GM18873 (cell line): ENCODE data around the gene KCNQ1OT1.

ENCODE experiments used
- ATAC-seq: cut with Tn5 transposase; IDR thresholded peaks from one replicate; pipeline ENCODE4 v1.9.1; 2021; ENCODE audit warnings: mild to moderate bottlenecking, moderate library complexity, moderate number of reproducible peaks; ENCODE audit not compliant: unreplicated experiment, low FRiP score

KCNQ1OT1 gene

DNA sequence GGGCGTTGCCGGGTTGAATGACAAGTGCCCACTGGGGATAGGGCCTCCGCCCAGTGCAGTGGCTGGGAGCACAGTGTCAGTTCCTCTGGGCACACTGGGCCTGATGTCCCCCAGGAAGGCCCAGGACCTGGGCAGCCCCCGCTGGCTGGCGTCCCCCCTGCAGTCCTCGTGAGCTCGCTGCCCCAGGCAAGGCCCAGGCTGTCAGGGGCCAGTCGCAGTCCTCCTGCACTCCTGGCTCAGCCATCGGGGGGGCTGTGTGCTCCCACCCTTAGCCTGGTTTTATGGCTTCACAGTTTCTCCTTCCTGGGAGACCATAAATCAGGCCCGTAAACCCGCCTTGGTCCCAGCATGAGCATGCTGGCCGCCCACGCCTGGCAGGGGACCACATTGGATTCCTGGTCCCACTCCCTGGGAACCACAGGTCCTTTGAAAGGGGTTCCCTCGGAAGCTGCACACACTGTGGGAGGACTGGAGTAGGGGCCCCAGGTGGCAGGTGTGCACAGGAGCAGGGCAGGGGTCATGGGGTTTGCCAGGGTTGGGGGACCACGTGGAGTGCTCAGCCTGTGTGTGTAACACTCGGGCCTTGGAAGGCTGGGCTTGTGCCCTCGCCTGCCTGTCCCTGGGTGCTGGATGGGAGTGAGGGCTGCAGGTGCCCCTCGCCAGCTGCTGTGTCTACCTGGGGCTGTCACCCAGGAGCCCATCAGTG, 113.6 kb downstream of the KCNQ1OT1 start:
- ATAC-seq: no peak

DNA sequence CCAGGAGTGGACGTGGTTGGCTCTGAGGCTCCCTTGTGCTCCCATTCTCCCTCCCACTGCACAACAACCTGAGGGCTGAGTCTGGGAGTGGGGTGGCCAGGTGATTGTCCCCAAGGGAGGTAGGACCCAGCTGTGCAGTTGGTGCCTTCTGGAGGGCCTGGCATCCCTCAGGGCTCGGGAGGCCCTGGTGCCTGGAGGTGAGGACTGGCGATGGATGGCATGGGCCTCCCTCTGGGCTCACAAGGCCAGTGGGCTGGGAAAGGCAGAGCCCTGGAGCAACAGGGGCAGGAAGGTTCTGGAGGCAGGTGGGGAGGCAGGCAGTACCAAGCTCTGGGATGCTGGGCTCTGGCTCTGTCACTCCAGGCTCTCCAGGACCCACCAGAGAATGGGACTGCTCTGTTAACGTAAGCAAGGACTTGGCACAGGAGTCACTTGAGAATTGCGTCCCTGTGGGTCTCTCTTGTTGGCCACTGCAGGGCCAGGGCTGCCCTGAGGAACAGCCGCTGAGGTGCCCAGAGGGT, 114.2 kb downstream of the KCNQ1OT1 start:
- ATAC-seq: no peak

DNA sequence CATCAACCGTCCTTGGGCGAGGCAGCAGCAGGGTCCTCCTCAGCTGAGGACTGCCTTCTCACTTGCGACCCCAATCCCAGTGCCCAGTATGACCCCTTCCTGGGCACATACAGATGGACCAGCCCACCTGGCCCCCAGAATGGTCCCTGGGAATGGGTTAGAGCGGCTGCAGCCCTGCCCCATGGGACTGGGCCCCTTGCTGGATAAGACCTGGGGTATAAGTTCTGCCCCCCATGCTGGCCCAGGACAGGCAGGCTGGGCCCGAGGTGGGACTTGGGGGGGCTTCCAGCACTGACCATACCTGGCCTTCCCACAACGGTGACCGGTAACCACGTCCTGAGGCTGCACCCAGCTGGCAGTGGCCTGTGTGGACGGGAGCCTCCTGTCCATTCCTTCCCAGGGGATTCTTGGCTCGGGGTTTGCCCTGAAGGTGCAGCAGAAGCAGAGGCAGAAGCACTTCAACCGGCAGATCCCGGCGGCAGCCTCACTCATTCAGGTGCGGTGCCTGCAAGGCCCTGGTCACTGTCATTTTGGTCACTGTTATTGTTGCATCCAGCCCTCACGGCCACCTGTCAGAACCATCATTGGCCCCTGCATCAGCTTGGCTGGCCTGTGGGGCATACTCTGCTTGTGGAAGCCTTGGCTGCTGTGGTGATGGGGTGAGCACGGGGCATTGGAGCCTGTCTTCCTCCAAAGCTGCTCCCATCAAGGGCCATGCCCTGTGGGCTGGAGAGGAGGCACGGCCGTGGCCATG, 114.8 kb downstream of the KCNQ1OT1 start:
- ATAC-seq: no peak

DNA sequence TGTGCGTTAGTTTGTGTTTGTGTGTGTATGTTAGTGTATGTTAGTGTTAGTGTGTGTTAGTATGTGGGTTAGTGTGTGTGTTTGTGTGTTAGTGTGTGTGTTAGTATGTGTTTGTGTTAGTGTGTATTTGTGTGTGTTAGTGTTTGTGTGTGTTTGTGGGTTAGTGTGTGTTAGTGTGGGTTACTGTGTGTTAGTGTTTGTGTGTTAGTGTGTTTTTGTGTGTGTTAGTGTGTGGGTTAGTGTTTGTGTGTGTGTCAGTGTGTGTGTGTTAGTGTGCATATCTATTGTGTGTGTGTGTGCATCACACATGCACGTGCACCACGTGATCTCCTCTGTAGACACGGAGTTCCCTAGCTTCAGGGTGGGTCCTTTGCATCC, 115.4 kb downstream of the KCNQ1OT1 start:
- no peak for ATAC-seq

DNA sequence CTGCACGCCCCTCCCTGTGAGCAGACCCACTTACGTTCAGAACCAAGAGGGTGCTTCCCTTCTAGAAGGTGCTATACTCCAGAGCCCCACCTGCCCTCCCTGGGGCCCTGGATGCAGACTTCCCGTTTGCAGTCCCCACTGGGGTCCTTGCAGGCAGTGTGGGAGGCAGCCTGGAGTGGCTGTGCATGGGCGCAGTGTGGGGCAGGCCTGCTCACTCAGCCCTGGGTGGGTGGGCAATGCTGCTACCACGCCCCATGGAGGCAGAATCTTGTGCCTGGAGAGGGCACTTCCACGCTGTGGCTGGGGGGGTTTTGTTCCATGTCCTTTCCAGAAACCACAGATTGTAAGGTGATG, 116.2 kb downstream of the KCNQ1OT1 start:
- no peak for ATAC-seq

DNA sequence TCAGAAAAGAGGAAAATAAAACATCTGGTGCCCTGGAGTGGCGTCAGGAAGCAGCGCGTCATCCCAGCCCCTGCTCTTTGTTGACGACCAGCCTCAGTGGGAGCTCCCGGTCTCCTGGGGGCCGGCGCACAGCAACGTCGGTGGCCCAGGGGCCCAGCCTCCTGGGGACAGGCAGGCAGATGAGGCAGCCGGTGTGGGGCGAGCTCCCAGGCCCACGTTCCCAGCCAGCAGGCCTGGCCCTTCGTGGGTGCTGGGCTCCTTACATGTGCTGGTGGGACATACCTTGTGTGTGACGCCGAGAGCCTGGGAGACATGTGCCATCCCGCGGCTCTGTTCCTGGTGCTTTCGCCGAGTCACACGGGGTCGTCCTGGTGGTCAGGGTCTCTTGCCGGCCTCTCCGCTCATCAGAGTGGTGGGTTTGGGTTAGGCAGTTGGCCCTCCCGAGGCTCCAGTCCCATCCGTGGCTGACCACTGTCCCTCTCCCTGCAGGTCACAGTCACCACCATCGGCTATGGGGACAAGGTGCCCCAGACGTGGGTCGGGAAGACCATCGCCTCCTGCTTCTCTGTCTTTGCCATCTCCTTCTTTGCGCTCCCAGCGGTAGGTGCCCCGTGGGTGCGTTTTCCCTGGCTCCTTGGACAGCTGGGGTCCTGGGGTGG, 116.7 kb downstream of the KCNQ1OT1 start:
- ATAC-seq: no peak

DNA sequence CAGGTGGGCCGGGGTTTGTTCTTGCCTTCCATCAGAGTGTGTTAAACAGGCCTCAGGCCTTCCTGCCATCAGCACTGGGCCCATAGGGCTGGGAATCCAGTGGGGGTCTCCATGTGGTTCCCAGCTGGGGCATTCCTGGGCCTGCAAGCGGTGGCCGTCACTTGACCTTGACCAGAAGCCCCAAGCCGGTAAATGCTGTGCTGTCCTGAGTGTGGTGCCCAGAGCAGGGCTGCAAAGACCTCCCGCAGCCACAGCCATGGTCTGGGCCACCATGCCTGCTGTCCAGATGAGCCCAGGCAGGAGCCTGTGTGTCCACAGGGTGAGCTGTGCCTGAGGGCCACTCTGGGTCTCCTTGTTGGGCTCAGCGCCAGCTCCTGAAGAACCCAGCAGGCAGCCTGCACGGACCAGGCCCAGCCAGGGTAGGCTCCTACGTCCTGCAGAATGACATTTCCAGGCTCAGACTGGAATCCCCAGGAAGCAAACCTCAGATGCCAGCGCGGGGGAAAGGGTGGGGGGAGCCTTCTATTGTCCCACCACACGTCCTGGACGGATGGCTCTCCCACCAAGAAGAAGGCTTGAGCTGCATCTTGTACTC, 117.3 kb downstream of the KCNQ1OT1 start:
- no peak for ATAC-seq

DNA sequence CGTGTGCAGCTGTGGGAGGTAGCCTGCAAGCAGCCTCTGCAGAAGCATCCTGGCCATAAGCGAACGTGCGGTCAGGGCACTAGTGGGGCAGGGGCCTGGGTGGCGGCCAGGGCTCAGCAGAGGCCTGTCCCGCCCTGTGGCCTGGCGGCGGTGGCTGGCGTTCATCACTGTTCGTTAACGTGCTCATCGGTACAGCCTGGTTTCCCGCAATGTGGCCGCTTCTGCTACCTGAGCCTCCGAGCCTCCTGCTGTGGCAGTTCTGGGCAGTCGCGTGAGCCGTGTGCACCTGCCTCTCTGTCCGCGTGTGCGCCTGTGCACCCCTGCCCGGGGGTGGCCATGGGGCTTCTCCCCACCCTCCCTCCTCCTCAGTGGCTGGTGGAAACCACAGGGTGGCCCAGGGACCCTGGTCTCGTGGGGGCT, 117.9 kb downstream of the KCNQ1OT1 start:
- ATAC-seq: no peak

DNA sequence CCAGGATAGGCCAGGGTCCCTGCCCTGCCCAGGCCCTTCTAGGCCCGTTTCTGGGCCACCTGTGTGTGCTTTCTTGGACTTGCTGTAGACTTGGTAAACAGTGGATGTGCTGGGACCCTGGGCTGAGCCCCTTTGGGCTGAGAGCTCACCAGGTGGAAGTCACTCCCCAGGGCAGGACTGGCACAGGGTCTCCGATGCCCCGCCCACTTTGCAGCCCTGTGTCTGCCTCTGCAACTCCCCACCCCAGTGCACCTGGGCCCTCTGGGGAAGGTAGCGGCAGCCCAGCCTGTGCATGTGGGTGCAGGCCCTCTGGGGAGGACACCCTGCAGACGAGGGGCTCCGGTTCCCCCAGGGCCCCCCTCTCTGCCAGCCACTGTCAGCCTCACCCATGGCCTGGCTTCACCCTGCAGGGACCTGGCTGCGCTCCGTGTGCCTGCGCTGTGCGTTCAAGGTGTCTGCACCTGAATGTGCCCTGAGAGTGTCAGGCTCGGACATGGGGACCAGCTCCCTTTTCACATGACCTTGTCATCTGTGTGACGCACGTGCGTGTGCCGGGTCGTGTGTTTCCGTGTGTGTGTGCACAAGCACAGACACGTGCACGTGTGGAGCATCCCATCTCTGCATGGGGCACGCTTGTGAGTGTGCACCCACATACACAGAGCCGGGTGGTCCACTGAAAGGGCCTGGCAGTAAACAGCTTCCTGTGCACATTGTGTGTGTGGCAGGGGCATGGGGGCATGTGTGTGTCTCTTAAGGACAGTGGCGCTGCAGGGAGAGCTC, 118.5 kb downstream of the KCNQ1OT1 start:
- ATAC-seq: no peak

DNA sequence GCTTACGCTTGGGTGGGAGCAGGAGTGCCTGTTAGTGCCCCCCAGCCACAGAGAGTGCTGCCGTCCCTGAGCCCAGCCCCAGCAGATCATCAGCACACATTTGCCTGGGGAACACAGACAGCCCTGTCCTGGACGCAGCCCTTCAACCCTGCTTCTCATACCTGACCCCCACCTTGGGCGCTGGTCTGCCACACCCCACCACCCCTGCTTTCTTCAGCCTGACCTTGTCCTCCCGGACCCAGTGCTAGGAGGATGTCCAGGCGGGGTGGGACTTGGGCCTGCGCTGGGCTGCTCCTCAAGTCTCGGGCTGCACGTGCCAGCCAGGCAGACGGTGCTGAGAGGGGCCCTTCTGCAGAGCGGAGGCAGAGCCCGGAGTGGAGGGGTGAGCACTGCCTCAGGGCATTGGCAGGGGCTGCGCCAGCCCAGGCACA, 119.2 kb downstream of the KCNQ1OT1 start:
- no peak for ATAC-seq

DNA sequence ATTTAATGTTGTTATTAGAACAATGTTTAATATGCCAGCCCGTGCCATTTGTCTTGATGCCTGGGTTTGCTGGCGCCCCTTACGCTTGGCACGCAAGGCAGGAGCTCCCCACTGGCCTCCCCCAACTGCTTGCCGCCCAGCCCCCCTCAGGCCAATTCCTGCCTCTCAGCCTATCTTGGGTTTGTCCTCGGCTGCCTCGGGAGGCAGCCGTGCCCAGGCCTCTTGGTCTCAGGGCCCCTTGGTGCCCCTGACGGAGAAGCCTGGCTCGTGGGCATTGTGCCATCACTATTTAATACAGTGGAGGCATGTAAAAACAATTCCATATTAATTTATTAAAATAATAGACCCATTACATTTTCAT, 119.8 kb downstream of the KCNQ1OT1 start:
- no peak for ATAC-seq

DNA sequence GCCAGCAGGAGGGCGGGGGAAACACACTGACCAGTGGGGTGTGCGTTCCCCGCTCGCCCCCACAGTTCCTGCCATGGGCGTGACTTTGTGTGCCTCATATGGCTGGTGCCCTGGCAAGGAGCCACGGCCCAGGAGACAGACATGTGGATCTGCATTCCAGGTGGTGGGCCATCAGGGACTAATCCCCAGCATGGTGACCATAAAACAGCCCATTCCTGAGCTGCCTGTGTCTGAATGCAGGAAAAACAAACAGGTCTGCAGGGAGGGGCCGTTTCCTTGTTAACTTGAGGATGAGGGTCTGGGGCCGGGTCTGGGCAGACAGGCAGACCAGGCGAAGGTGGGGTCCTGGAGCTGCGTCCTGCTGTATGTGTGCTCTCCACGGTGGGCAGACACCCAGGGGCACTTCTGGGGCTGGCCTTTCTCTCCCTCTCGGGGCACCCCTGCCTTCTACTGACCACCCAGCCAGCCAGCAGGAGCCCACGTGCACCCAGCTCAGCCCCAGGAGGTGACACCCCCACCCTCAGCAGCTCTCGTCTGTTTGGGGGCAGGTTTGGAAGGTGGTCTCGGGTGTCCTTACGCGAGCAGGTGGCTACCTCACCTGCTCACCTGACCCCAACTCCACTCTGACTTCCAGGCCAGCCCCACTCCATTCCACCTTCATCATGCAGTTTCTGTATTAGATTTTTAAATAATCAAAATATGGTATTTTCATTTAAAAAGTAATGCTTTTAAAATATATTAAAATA, 120.3 kb downstream of the KCNQ1OT1 start:
- no peak for ATAC-seq

DNA sequence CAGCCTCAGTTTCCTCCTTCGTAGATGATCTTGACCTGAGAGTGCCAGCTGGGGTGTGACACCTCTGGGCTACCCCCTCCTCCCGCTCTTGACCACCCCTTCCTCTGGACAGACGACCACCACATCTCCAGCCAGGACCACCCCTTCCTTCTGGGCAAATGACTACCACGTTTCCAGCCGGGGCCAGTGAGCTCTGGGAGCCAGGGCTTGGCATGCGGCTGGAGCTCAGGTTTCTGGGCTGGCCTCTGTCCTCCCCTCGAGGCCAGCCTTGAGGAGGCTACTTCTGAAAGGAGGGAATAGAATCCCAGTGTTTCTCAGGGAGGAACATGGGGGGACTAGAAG, 120.9 kb downstream of the KCNQ1OT1 start:
- ATAC-seq: no peak

DNA sequence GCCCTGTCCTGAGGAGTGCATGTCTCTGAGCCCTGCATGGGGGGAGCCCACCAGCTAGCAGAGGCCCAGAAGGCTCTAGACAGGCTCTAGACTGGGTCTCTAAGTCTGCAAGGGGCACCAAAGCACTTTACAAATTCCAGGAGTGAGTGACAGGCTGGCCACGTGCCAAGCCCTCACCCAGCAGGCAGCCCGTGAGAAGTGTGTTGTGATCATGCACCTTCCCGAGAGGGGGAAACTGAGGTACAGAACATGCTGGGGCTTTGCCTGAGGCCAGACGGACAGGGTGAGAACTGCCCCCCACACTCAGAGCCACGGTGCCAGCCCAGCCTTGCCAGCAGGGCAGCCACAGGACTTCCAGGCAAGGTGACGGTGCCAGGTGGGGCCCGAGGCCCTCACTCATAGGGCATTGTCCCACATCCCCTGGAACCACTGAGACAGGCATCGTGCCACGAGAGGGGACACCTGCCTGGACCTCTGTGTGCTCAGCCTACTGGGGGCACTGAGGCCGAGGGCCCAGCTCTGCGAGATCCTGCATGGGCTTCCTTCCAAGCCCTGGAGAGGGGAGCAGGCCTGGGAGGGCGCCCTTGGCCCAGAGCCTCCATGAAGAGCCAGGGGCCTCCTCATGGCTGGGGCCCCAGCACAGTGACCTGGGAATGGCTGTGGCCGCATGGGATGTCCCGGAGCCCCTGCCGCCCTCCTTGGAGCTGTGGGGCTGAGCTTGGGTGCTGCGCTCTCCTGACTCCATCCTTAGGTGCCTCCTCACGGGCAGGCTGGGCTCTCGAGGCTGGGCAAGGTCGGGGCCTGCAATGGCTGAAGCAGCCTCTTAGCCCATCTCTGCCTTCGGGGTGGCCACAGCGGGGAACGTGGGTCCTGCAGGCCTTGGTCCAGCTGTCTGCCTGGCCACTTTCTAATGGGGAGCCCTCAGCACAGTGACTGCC, 121.5 kb downstream of the KCNQ1OT1 start:
- no peak for ATAC-seq

DNA sequence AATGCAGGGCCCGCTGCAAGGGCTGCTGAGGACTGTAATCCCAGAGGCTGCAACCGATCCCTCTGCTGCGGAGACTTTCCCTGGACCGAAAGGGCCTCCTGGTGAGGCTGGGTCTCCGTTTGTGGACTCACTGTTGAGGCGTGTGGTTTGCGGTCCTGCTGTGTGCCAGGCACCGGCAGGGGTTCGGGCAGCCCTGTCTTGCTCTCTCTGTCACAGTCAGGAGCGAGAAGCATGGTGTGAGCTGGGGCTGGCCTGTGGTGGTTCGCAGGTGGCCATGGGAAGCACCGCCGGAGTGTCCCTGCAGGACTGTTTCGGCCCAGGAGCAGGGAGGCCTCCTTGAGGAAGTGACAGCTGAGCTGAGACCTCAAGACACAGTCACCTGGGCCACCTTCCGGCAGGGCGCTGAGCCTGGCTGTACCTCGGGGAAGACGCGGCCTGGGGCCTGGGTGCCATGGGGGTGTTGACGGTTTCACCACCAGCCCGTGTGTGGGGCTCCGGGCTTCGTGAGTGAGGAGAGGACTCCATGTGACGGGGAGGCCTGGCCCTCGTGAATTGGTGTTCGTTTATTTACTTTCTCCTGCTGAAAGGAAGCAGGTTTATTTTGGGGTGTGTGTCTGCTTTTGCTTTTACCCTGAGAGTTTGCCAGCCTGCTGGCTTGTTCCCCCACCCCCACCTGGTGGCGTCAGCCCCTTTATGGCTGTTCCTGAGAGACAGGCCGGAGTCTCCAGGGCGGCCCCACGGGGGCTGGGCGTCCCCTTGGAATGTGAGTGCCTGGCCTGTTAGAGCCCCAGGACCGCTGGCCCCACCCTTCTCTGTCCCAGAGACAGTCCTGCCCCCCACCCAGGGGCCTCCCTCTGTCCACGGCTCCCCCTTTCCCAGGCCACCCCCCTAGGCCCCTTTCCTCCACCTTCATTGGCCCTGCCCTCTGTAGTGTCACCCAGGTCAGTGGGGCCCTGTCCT, 122.5 kb downstream of the KCNQ1OT1 start:
- ATAC-seq: no peak

DNA sequence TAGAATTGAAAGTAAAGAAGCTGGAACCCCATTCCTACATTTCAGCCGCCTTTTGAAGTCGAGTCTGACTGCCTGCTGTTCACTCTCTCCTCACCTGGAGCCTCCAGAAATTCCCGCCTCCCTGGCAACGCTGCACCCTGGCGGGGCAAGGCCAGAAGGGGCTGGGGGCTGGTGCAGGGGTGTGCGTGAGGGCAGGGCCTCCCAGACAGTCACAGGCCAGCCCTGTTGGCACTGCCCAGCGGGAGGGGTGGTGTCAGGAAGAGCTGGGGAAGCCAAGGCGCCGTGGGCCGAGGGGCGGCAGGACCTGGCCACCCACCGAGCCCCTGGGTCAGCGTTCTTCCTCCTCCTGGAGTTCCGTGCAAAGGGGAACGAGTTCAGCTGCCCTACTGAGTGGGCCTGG, 123.2 kb downstream of the KCNQ1OT1 start:
- no peak for ATAC-seq

DNA sequence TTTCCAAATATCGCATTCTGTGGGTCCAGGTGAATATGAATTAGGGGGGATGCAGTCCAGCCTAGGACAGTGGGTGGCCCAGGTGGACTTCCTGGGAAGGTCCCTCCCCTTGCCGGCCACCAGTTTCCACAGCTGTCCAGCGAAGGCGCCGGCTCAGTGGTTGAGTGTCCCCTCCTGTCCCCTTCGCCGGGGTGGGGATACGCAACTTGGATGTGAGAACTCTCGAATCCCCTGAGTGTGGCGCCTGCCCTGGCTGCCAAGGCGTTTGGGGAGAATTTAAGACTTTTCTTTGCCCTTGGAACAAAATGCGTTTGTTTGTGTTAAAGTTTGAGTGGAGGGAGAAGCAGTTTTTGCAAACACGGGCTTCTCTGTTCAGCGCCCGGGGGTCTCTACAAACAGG, 123.7 kb downstream of the KCNQ1OT1 start:
- no peak for ATAC-seq

DNA sequence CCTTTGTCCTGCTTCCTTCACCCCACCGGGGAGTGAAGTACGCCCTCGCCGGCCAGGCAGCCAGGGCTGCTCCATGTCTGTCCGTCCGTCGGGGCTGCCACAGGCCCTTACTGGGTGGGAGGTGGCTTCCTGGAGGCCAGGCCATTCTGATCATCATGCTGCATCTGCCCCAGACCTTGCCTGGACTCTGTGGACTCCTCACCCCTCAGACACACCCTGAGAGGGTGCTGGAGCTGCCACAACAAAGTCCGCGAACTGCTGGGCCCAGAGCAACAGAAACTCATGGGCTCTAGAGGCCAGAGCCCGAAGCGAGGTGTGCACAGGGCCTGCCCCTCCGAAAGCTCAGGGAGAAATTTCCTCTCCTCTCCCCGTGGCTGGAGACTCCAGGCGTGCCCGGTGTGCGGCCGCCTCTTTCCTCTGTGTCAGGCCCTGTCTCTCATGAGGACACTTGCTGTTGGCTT, 124.2 kb downstream of the KCNQ1OT1 start:
- ATAC-seq: no peak
